ENCODE data around the gene JAZF1.

GRCh38 chr7:27991006-27991528, 189.5 kb downstream of the JAZF1 start:
- TF ChIP-seq RAD21 (IDR thresholded peaks at IDR 0.05; ENCODE audit: low read length): no peak
- no peak for TF ChIP-seq CTCF (conservative IDR thresholded peaks at IDR 0.05; ENCODE audit: low read depth, low read length)
- TF ChIP-seq POLR2A (IDR thresholded peaks at IDR 0.05; ENCODE audit: low read depth, low read length): no peak
- TF ChIP-seq ELK1 (IDR thresholded peaks at IDR 0.05; ENCODE audit: borderline replicate concordance, low read depth, low read length): no peak
- TF ChIP-seq RFX5 (IDR thresholded peaks at IDR 0.05; ENCODE audit: low read depth, low read length): no peak
- no peak for TF ChIP-seq USF2 (IDR thresholded peaks at IDR 0.05; ENCODE audit: low read depth, low read length)
- no peak for TF ChIP-seq BHLHE40 (IDR thresholded peaks at IDR 0.05; ENCODE audit: low read depth, low read length)
- TF ChIP-seq SMC3 (IDR thresholded peaks at IDR 0.05; ENCODE audit: low read depth, low read length): no peak
- no peak for TF ChIP-seq MAFK (IDR thresholded peaks at IDR 0.05; ENCODE audit: low read depth, low read length)
- no peak for TF ChIP-seq FOS (IDR thresholded peaks at IDR 0.05; ENCODE audit: low read depth, low read length)
- TF ChIP-seq MAZ (IDR thresholded peaks at IDR 0.05; ENCODE audit: borderline replicate concordance, low read depth, low read length): no peak
- no peak for TF ChIP-seq CEBPB (IDR thresholded peaks at IDR 0.05; ENCODE audit: low read depth, low read length)

Data from IMR-90 (cell line).